DMS153 treated with DMSO at 0.1 percent for 48 hours (cell line): ENCODE results near the gene ENAH.

Experiments
- DNase-seq: peaks from one replicate; lab custom pipeline; 2025; ENCODE audit not compliant: unreplicated experiment; lab: John Stamatoyannopoulos, UW

Gene ENAH

GRCh38 chr1:225441314-225442122, 211.4 kb downstream of the ENAH start:
- peak; percentile 72 for DNase-seq

GRCh38 chr1:225440380-225441221, 212.3 kb downstream of the ENAH start:
- no peak for DNase-seq

- no peak for DNase-seq
Measured at GRCh38 chr1:225437710-225438437, 215.0 kb downstream of the ENAH start.
